ENCODE data around the gene RCN1. TPM values are rescaled to one million over a fixed set of nuclear protein-coding genes. Genes with fewer than 3 reads are reported as not detected.

Gene RCN1
- total RNA-seq, 4 donors from 2014 or later, result 52.0 to 101 (median 75.7) TPM

- H3K27me3 ChIP-seq, result no peaks in the 10 kb centered on the region
- intact Hi-C loops (cut with DNase I), result no loop called here
- no peak for DNase-seq
- H3K36me3 ChIP-seq, result no peaks in the 10 kb centered on the region
- no peaks in the 10 kb centered on the region for H3K4me1 ChIP-seq
- H3K27ac ChIP-seq, result no peak overlapping the region
- H3K9me3 ChIP-seq, result no peaks in the 10 kb centered on the region
- H3K4me3 ChIP-seq (replicated peaks in 1 of 3), result no peak overlapping the region
- no peak for TF ChIP-seq POLR2A (IDR thresholded peaks at IDR 0.05)
- TF ChIP-seq, protein P1, sequence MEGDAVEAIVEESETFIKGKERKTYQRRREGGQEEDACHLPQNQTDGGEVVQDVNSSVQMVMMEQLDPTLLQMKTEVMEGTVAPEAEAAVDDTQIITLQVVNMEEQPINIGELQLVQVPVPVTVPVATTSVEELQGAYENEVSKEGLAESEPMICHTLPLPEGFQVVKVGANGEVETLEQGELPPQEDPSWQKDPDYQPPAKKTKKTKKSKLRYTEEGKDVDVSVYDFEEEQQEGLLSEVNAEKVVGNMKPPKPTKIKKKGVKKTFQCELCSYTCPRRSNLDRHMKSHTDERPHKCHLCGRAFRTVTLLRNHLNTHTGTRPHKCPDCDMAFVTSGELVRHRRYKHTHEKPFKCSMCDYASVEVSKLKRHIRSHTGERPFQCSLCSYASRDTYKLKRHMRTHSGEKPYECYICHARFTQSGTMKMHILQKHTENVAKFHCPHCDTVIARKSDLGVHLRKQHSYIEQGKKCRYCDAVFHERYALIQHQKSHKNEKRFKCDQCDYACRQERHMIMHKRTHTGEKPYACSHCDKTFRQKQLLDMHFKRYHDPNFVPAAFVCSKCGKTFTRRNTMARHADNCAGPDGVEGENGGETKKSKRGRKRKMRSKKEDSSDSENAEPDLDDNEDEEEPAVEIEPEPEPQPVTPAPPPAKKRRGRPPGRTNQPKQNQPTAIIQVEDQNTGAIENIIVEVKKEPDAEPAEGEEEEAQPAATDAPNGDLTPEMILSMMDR (IDR thresholded peaks at IDR 0.05), result no peak
- WGBS, 2 donors, result 81 to 89% methylated on average over 3 of the region's 3 CpGs
Measured at GRCh38 chr11:32131321-32131720, 40.4 kb downstream of the RCN1 start.

DNA sequence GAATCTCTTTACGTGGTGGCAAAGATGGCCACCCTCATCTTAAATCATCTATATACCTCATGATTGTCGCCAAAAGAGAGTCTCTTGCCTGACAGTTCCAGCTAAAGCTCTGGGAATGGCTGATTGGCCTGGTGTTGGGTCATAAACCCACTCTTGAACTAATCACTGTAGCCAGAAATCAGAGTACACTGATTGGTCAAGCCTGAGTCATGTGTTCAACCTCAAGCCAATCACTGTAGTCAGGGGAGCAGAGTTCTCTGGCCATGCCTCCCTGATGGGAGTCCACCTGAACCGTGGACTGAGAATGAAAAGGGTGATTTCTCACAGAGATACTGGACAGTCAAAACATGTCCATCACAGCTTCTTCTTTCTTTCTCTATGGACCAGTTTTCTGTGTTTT is 45.8 kb downstream of the RCN1 start:
- no peaks in the 10 kb centered on the region for H3K36me3 ChIP-seq
- no peaks in the 10 kb centered on the region for H3K9me3 ChIP-seq
- no peaks in the 10 kb centered on the region for H3K27me3 ChIP-seq
- DNase-seq, result no peak
- no peak for TF ChIP-seq POLR2A (IDR thresholded peaks at IDR 0.05)
- TF ChIP-seq, protein P1 (IDR thresholded peaks at IDR 0.05), result no peak
- intact Hi-C loops (cut with DNase I), result no loop called here
- H3K4me1 ChIP-seq, result no peaks in the 10 kb centered on the region
- no peak overlapping the region for H3K27ac ChIP-seq
- WGBS, 2 donors, result 81 to 83% methylated on average over 3 of the region's 3 CpGs
- no peak overlapping the region for H3K4me3 ChIP-seq (replicated peaks in 1 of 3)

- TF ChIP-seq, protein P1 (IDR thresholded peaks at IDR 0.05), result no peak
- no peak for TF ChIP-seq POLR2A (IDR thresholded peaks at IDR 0.05)
- intact Hi-C loops (cut with DNase I), result no loop called here
- Histone ChIP-seq H3K4me3 (replicated peaks in 1 of 3) (no peak overlapping the region), H3K4me1 (no peaks in the 10 kb centered on the region), H3K36me3 (no peaks in the 10 kb centered on the region), H3K27me3 (no peaks in the 10 kb centered on the region), H3K9me3 (no peaks in the 10 kb centered on the region), H3K27ac (no peak overlapping the region)
- no peak for DNase-seq
- 43 to 48% methylated on average over 2 of the region's 2 CpGs for whole genome bisulfite sequencing, 2 donors
Measured at GRCh38 chr11:32137263-32137662, 46.4 kb downstream of the RCN1 start.

- WGBS, 2 donors, result 95 to 97% methylated on average over 3 of the region's 3 CpGs
- no peaks in the 10 kb centered on the region for H3K4me1 ChIP-seq
- no peaks in the 10 kb centered on the region for H3K27me3 ChIP-seq
- no peaks in the 10 kb centered on the region for H3K9me3 ChIP-seq
- H3K4me3 ChIP-seq (replicated peaks in 1 of 3), result no peak overlapping the region
- no peak for DNase-seq
- H3K27ac ChIP-seq, result no peak overlapping the region
- no peak for TF ChIP-seq POLR2A (IDR thresholded peaks at IDR 0.05)
- TF ChIP-seq, protein P1 (IDR thresholded peaks at IDR 0.05), result no peak
- H3K36me3 ChIP-seq, result no peaks in the 10 kb centered on the region
- intact Hi-C loops (cut with DNase I), result no loop called here
Measured at GRCh38 chr11:32137869-32138268, 47.0 kb downstream of the RCN1 start.

- H3K27ac ChIP-seq, result no peak overlapping the region
- 81 to 87% methylated on average over 3 of the region's 3 CpGs for WGBS, 2 donors
- TF ChIP-seq POLR2A (IDR thresholded peaks at IDR 0.05), result no peak
- TF ChIP-seq, protein P1 (IDR thresholded peaks at IDR 0.05), result no peak
Measured at GRCh38 chr11:32138902-32139301, 48.0 kb downstream of the RCN1 start.

More at GRCh38 chr11:32138902-32139301, 48.0 kb downstream of the RCN1 start:
- H3K4me3 ChIP-seq (replicated peaks in 1 of 3), result no peak overlapping the region
- H3K9me3 ChIP-seq, result no peaks in the 10 kb centered on the region
- DNase-seq, result no peak
- no peaks in the 10 kb centered on the region for H3K4me1 ChIP-seq
- intact Hi-C loops (cut with DNase I), result no loop called here
- no peaks in the 10 kb centered on the region for H3K36me3 ChIP-seq
- no peaks in the 10 kb centered on the region for H3K27me3 ChIP-seq

Measured in thyroid gland (tissue), 4 donors.